GM18519 (cell line): ENCODE measurements around the gene RHBDD2.

Experiments used
- ATAC-seq: cut with Tn5 transposase; IDR thresholded peaks from one replicate; pipeline ENCODE4 v1.9.1; 2021; ENCODE audit warnings: mild to moderate bottlenecking, moderate library complexity; ENCODE audit not compliant: unreplicated experiment, low FRiP score

The RHBDD2 gene

GRCh38 chr7:75916259-75916658, 37.4 kb downstream of the RHBDD2 start:
- no peak for ATAC-seq

GRCh38 chr7:75916685-75917634, 38.1 kb downstream of the RHBDD2 start:
- no peak for ATAC-seq

GRCh38 chr7:75920431-75921161, 41.8 kb downstream of the RHBDD2 start:
- ATAC-seq: no peak

GRCh38 chr7:75921479-75921878, 42.6 kb downstream of the RHBDD2 start:
- ATAC-seq: no peak

- no peak for ATAC-seq
Observed at GRCh38 chr7:75922966-75923603, 44.3 kb downstream of the RHBDD2 start.

GRCh38 chr7:75924256-75924655, 45.4 kb downstream of the RHBDD2 start:
- no peak for ATAC-seq

GRCh38 chr7:75924889-75925288, 46.1 kb downstream of the RHBDD2 start:
- ATAC-seq: no peak

- ATAC-seq: no peak
Observed at GRCh38 chr7:75925717-75926435, 47.0 kb downstream of the RHBDD2 start.

- no peak for ATAC-seq
Observed at GRCh38 chr7:75928568-75928914, 49.7 kb downstream of the RHBDD2 start.

DNA sequence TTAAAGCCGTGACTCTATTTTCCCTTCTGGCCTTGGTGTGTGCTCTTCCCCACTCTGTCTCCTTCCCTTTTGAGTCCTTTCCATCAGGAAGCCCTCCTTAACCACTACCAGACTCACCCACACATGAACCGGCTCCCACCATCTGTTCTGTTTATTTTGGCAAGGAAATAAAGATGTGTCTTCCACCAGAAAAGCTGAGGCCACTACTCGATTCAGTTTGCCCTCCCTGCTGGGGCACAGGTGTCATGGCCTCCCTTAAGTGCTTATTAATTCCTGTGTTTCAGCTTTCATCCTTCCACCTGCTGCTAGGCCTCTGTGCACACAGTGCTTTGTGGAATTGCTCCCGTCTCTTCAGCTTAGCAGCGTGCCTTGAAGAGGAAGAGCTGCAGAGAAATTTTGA, 52.8 kb downstream of the RHBDD2 start:
- ATAC-seq: no peak

- ATAC-seq: no peak
Observed at GRCh38 chr7:75937958-75938786, 59.3 kb downstream of the RHBDD2 start.
